GM18505 (cell line): ENCODE data around the gene MBP.

Source experiments
- ATAC-seq: cut with Tn5 transposase; IDR thresholded peaks from one replicate; pipeline ENCODE4 v1.9.1; 2021; ENCODE audit not compliant: unreplicated experiment
- POLR2A ChIP-seq: IDR thresholded peaks from 4 replicates; pipeline ENCODE4 v1.6.1; 2011; ENCODE audit warnings: borderline replicate concordance; ENCODE audit not compliant: insufficient read depth, insufficient read length; ENCODE audit errors: extremely low read depth

The MBP gene

DNA sequence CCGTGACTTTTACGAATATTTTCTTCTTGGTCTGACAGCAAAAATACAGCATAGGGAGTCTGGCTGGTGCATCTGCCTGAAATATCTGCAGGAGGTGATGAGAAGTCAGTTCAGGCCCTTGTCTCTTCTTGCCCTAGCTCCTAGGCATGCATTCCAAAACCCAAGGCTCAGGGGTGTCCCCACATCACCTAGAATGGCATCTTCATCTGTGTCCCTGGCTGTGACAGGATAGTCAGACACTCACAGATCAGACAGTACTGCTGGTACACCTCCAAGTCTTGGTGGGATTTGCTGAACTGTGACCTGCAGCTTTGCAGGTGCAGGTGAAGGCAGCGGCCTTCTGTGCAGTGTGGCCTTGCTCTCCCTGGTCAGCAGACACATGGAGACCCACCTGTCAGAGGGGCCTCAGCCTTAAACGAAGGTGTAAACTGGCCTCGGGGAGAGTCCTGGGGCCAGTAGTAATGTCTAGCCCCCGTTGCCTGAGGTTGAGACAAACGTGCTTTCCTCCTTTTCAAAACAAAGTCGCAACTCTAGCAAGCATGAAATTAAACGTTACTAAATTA lies 42.8 kb downstream of the MBP start:
- TF ChIP-seq POLR2A, result no peak
- no peak for ATAC-seq

DNA sequence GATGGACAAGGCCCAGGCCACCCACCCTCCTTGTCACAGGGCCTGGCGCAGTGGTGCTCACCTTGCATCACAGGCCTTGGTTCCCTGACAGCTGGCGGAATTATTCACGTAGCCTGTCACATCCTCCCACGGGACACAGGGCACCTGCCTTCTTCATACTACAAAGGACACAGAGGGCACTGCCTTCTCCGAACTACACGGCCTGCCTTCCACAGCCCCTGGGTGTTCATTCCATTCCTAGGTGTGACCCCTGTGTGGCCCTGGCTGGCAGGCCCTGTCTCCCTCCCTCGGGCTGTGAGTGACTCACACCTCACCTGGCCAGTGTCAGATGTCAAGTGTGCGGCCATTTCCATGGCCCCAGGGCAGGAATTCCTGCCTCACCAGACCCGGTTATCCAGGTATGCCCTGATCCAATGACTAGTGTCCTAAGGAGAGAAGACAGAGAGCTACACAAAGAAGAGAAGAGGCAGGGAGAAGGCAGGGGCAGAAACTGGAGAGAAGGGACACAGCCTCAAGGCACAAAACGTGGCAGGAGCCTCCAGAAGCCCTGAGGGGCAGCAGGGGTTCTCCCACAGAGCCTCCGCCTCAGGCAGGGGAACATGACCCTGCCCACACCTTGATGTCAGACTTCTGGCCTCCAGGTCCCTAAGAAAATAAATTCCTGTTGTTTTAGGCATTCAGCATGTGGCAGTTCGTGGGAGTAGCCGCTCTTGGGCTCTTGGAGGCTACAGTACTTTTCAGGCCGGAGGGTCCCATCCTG lies 43.4 kb downstream of the MBP start:
- no peak for ATAC-seq
- no peak for TF ChIP-seq POLR2A

DNA sequence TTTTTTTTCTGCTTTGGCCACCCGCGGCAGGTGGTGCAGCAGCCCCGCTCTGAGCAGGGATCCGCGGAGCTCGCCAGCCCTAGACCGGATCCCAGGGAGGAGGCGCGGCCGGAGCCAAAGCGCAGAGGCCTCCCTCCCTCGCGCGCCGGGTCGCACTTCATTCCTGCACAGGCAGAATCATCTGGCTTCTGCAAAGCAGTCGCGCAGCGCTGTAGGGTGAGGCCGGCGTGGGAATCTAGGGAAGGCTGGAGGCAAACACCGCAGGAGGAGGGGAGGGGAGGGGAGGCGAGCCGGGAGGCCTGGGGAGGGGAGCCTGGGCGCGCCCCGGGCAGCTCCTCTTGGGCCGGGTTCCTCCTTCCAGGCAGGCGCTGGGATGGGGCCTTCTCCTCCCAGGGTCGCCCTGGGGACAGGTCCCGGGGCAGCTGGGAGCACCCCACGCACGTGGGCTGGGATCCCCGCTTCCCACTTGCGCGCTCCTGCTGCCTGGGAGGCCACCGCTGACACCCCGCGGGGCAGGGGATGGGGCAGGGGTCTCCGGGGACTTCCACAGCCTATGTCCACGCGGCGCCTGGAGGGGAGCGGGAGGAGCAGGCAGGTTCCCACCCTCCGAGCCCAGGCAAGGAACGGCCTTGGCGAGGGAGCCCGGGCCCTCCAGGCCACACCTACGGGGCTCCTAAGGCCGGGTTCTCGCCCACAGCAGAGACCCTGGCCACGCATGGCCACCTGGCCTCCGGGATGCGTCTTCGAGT lies 45.0 kb downstream of the MBP start:
- ATAC-seq, result no peak
- no peak for TF ChIP-seq POLR2A

DNA sequence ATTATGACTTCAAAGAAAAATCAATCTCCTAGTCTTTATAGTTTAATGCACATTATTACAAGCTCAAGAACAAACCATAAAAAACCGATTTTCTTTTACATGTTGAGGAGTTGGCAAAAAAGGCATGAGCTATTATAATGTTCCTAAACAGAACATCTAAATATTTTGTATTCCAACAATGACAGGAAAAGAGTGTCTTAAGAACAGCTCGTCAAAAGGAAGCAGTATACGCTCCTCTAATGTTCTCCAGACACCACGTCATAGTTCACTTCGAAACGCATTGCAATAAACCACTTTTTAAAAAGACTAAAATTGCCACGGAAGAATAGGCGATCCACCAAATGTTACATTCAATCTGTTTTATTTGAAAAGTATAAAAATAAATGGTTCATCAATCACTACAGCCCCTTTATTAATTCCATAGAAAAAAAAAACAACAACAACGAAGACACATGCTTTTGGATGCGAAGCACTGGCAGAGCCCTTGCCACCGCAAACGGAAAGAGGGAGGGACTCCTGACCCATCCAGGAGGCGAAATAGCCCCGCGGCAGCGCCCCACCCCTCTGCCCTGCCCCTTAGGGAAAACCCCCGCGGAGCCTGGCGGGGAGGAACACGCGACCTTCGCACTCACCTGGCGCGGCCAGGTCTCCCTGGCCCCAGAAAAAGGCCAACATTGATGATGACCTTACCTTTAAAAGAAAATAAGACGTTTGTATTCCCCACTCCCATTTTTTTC lies 45.8 kb downstream of the MBP start:
- ATAC-seq, result no peak
- no peak for TF ChIP-seq POLR2A

DNA sequence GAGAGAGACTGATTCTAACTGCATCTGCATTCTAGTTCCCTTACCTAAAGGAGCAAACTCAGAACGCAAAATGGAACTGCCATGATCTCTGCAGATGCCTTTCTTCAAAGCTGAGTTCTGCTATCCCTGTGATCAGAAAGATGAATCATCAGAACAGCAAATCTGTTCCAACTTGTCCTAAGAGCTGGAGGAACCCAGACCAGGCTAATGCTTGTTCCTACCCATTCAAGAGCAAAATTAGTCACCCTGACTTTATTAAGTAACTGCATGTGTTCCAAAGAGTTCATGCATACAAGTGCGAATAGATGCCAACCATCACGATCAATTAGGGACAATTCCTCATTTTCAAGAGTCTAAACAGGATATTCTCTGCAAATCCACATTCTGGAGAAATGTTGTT lies 46.5 kb downstream of the MBP start:
- no peak for TF ChIP-seq POLR2A
- no peak for ATAC-seq

DNA sequence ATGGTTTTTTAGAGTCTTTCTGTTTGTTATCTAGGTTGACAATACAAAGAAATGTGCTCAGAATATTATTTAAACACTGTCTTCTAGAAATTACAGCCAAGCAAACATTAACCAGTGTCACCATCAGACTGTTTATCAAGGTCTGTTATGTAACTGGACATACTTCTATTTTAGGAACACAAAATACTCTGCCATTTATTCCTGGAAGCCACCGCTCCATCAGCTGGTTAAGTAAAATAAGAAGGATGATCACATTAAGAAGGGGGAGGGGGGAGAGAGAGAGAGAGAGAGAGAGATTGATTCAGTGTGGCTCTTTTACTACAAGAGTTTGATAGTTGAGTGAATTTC lies 47.9 kb downstream of the MBP start:
- no peak for ATAC-seq
- no peak for TF ChIP-seq POLR2A

DNA sequence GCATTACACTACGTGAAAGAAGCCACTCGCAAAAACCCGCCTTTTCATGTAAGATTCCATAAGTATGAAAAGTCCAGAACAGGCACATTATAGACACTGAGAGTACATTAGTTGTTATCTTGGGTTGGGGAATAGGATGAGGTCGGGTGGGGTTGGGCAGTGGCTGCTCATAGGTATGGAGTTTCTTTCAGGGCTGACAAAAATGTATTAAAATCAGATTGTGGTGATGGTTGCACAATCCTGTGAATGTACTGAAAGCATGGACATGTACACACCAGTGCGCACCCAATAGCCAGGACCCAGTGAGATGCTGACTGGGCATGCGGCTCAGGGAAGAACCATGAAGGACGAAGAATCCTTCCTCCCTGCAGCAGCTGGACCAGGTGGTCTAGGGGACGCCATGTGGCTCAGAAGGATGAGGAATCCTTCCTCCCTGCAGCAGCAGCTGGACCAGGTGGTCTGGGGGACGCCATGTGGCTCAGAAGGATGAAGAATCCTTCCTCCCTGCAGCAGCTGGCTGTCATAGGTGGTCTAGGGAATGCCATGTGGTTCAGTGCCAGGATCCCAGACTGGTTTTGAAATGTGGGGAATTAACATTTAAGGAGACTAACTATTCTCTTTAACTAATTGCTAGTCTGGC lies 50.1 kb downstream of the MBP start:
- no peak for ATAC-seq
- TF ChIP-seq POLR2A, result no peak

DNA sequence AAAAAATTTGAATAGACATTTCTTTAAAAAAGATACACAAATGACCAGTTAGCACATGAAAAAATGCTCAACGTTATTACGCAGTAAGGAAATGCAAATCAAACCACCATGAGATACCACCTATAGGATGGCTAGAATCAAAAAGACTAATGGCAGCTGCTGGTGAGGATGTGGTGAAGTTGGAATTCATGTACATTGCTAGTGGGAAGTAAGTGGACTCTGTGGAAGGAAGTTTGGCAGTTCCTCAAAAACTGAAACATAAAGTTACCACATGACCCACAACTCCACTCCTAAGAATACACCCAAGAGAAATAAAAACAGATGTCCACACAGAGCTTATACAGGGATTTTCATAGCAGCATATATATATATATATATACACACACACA lies 51.2 kb downstream of the MBP start:
- ATAC-seq, result no peak
- no peak for TF ChIP-seq POLR2A

DNA sequence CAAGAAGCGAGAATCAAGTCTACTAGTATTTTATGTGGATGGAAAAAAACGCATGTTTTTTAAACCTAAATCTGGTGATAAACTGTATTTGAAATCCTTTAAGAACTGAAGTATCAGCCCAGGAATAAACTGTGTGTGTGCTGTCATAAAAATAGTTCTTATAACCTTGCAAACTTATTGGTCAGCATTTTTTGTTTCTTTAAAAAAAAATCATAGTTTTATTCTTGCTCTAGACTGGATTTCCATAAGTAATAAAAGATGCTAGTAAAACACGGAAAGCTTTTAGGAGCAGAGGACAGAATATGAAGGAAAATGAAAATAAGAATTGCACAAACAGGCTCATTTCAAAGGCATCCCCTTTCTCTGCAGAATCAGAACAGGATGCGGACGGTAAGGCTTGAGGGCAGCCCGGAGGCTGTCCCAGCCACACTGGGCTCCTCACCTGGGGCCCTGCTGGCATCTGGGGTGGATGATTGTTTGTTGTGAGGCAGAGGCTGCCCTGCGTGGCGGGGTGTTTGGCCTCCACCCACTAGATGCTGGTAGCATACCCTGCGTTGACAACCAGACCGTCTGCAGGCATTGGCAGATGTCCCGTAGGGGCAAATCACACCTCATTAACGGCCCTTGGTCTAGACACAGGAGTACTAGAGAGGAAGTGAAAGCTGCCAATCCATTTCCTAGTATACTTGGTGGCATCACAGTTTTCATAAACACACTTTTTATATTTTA lies 52.5 kb downstream of the MBP start:
- peak; percentile 95 for ATAC-seq
- TF ChIP-seq POLR2A, result no peak

DNA sequence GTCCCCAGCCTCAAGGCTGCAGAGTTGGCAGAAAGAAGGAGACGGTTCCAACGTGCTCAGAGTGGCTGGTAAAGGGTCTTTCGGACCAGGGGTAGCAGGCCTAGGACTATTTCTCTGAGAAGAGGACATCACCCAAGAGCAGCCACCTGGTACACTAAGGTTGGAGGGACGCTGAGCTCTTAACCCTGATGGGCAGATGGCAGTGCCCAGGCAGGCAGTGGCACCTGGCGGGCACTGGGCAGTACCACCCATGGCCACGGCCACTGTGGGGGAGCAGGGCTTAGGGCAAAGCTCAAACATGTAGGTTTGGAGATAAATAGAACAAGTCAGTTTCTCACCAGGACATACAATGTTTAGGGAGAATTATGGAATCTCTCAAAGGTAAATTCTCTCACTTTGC lies 53.5 kb downstream of the MBP start:
- no peak for ATAC-seq
- no peak for TF ChIP-seq POLR2A

DNA sequence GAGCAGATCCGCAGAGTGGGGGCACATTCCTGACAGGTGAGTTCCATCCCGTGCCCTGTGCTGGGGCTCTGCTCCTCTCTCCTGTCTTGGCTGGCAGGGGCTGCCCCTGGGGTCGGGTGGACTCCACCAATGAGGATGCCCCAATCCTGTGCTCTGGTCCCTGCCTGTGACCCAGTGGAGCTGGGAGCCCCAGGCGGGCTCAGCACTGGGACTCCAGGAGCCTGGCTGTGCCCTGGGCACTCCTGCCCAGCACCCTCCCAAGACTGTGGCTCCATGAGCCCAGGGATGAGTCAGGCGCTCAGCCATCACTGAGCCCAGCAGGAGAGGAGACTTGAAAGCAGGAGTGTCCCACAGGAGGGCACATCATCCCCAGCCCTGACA lies 53.9 kb downstream of the MBP start:
- TF ChIP-seq POLR2A, result no peak

DNA sequence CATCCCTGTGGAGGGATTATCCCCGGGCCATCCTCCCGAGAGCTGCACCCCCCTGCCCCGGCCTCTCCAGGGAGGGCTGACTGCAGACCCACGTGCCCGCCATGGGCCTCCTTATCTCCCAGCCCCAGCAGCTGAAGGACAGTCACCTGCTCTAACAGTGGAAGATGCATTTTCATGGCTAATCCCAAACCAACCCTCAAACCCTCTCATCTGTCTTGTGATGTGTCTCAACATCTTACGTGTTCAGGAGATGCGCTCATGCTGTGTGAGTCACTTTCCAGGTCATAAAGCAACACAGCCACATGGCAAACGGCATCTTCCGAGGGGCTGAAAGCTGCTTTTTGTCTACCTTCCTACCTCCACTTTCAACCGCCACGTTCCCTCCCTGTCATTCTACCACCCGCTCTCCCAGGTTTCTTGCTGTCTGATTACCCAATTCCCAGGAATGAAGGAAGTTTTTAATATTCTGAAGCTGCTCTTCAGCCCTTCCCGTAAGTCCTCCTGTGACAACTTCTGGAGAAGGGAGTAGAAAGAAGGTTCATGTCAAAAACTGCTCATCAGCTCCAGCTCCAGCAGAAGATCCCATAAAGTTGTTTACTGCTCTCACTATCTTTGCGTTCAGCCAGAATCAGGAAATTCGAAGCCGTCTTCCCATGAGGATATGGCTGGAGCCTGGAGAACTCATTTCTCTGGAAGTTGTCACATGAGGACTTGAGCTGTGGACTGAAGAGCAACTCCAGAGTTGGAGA lies 54.5 kb downstream of the MBP start:
- no peak for ATAC-seq
- TF ChIP-seq POLR2A, result no peak

More for the DNA sequence above, 53.9 kb downstream of the MBP start:
- no peak for ATAC-seq

DNA sequence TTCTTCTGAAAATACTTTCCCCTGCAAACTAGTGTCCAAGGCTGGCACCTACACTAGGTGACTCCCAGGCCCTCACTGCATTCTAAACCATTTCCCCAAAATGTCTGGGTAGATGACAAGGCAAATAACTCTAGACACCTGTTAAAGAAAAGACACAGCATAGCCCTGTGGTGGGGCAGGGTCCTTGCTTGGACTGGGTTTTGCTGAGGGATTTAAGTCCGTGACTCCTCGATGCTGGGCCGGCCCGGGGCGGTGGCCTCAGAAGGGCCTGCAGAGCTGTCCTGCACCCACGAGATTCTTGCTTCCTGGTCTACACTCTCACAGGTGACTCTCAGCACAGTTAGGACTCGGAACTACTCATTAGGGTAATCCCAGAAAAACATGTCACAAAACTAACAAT lies 55.2 kb downstream of the MBP start:
- TF ChIP-seq POLR2A, result no peak
- ATAC-seq, result no peak

DNA sequence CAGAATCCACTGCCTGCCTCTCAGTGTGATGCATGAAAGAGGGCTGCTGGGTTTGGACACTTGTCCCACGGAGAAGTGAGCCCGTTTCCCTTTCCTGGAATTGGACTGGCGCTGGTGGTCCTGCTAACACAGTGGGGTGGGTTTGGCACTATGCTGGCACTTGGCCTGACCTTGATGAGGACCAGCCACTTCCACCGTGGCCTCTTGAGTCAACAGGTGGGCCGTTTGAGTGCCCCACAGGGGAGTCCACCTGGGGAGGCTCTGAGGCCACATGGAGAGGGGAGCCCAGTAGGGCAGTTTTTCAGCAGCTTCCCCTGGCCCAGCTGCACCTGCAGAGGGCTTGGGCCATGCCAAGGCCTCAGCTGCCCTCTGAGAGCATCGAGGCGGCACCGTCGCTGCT lies 56.5 kb downstream of the MBP start:
- no peak for ATAC-seq
- TF ChIP-seq POLR2A, result no peak
